Limb (tissue), 2 donors: ENCODE results near the gene CYBB.
A peak's percentile ranks its signal among the peaks of the same experiment; 100 is the strongest.

Experiments used
- DNase-seq, 2 donors: peaks; one replicate each; pipeline ENCODE4 v3.0.0-alpha.2; 2016; ENCODE audit errors: extremely low spot score in 2 of 2

CYBB gene

GRCh38 chrX:37785569-37785968, 5.7 kb downstream of the CYBB start:
- no peak for DNase-seq

- no peak for DNase-seq
Measured at GRCh38 chrX:37786624-37787422, 7.0 kb downstream of the CYBB start.

- no peak for DNase-seq
Measured at GRCh38 chrX:37787423-37787869, 7.6 kb downstream of the CYBB start.

GRCh38 chrX:37796310-37796709, 16.5 kb downstream of the CYBB start:
- no peak for DNase-seq

DNA sequence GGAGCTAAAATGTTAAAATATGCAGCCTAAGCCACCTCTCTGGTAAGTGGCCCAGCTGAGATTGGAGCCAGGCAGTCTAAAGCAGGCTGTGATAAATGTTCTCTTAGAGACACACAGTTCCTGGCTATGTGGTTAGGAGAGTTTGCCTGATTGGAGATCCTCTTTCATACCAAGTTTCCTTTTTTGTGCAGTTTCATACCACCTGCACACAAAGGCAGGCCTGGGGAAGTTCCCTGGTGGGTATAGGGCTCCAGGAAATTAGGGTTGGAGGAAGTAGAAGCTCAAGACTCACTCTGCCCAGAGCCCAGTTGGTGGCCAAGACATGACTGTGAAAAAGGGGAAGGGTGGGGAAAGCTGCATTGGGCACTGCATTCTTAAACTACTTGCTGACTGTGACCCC, 16.9 kb downstream of the CYBB start:
- no peak for DNase-seq

GRCh38 chrX:37799936-37800335, 20.1 kb downstream of the CYBB start:
- no peak for DNase-seq

DNA sequence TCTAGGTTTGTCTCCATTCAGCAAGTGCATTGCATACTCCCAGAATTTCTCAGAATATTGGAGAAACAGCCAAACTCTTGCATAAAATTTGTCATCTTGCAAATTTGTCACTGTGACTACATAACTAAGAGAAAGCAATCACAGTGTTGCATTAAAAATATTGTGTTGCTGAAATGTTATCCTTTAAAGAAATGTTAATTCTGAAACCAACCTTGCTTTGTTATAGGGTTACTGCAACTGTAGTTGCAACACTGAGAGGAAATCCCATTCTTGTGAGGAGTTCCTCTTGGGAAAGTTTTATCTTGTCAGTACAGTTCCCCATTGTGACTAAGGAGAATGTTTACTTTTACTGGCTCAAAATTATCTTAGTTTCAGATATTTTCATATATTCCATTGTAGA, 20.9 kb downstream of the CYBB start:
- no peak for DNase-seq

- no peak for DNase-seq
Measured at GRCh38 chrX:37802028-37802427, 22.2 kb downstream of the CYBB start.

GRCh38 chrX:37803057-37803456, 23.2 kb downstream of the CYBB start:
- no peak for DNase-seq

DNA sequence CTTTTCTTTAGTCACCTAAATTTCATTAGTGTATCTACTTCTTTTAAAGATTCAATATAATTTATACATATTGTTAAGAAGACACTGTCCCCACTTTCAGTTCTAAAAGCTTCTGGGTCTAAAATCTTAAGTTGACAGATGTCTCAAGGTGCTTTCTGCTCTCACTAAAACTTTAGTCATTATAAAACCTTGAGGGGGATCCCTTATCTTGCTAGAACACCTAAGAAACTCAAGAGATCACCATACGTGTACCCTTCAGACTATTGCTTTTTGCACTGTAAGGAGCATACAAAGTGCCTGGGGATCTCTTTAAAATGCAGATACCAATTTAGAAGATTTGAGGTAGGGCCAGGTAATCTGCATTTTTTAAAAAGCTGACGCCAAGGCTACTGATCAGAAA, 30.1 kb downstream of the CYBB start:
- DNase-seq: no peak

DNA sequence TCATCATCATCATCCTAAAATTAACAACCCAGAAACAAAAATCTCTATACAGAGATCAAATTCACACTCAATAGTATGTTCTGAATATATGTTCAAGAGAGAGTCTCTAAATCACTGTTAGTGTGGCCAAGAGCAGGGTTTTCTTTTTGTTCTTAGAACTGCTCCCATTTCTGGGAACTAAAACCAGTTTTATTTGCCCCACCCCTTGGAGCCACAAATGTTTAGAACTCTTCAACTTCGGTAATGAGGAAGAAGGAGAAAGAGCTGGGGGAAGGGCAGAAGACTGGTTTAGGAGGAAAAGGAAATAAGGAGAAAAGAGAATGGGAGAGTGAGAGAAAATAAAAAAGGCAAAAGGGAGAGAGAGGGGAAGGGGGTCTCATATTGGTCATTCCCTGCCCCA, 32.3 kb downstream of the CYBB start:
- DNase-seq: no peak

DNA sequence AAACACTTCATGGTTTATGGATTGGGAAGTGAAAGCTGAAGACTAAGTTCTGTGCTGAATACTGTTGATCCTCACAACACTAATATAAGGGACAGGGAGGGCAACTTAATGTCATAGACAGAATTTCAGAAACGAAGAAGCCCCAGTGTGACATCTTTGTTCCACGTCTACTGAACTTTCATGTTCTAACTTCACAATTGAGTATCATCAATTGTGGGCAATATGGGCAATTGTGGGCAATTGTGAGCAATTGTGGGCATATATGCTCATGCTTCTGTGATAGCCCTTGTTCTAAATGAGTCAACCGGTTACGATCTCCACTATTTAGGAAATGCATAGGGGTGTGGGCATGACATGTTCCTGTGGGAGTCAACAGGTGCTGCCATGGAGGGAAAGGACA, 33.7 kb downstream of the CYBB start:
- no peak for DNase-seq

DNA sequence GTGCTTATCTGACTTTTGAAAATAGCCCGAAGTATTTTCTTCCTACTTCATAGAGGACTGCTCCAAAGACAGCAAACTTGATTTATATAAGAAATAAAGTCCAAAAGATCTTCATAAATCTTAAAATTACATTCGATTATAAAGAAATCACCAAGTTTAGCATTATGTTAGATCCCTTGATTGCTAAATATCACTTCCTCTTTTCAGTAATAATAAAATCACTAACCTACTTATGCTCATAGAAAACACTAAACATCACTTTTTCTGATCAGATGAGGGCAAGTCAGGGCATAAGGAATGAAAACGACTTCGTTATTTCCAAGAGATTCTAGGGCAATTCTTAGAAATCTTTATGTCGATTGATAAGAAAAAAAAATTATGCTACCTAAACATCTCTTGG, 35.5 kb downstream of the CYBB start:
- no peak for DNase-seq

DNA sequence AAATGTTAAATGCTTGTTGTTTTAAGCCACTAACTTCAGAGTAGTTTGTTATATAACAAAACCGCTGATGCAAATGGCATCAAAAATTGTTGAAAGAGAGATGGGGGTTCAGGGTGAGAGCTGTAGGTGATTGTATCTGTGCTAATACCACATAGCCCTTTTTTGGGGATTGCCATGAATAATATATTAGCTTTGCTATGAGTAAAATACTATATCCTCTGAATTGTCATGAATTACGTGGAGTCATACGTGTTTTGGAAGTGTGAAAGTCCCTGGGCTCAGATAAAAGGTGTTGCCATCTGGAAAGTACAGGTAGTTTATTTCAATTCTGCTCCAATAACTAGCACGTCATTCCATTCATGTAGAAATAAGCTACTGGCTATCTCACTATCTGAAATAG, 36.9 kb downstream of the CYBB start:
- DNase-seq: no peak

DNA sequence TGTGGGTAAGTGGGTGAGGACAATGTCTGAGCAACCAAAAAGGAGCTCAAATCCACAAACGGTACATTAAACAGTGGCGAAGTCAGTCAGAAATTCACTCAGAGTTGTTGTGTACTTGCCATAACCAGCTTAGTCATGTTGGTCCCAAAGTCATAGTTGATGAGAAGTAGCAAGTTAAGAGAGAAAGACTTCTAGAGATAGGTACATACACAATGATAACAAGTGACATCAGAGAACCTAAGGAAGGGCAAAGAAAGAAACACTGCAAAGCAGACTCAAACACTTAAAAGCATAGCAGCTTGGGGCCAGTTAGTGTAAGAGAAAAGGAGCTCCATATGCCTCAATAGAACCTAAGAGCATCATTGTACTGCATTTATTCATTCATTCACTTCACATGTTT, 37.3 kb downstream of the CYBB start:
- no peak for DNase-seq

DNA sequence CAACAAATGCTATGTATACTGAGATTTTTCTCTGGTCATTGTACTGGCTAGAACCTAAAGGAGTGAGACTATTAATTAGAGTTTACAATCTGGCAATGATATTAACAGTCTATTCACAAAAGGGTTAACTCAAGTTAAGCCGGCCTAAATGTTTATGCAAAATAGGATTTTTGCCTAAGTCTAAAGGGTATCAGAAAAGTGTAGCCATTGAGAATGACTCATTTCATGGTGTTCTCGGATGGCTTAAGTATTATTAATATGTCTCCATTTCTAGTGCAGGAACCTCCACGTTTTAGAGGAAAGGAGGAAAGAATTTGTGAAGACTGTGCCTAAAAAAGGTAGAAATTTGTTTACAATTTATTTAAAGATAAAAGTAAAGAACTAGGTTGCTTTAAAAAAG, 37.7 kb downstream of the CYBB start:
- DNase-seq: no peak

DNA sequence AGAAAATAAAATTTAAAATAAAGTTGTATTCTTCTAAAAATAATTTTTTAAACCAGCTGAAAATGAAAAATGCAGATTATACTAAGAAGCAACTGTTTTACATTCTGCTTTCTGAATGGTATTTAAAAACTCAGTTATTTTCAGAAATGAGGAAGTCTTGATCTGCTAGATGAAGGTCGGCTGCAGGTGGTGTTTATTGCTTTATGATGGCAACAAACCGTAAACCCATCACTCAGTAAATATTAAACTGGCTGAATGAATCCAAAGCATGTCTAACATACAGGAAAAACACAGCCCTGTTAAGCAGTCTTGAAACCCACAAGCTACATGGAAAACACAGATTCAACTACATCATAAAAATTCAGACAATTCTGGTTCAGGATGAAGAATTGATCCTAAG, 38.2 kb downstream of the CYBB start:
- DNase-seq: no peak

GRCh38 chrX:37820646-37821045, 40.8 kb downstream of the CYBB start:
- no peak for DNase-seq

GRCh38 chrX:37824491-37825214, 44.8 kb downstream of the CYBB start:
- DNase-seq: no peak

- peak; percentile 16 to 29 for DNase-seq
Measured at GRCh38 chrX:37825215-37825842, 45.5 kb downstream of the CYBB start.

GRCh38 chrX:37829721-37830120, 49.9 kb downstream of the CYBB start:
- no peak for DNase-seq

DNA sequence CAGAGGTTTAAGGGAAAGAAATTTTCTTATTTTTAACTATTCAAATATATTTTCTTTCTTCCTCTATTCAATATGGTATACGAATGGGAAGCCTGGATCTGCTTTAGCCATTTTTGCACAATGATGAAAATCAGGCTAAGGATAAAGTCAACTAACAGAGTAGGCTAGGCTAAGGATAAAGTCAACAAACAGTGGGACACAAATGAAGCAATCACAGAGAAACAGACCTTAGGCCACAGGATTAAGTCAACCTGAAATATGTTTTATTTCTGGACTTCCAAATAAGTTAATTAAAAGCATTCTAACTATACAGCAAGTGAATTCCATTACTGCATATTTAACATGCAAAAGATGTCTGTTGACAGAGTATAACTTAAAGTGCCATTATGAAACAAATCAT, 50.5 kb downstream of the CYBB start:
- no peak for DNase-seq

DNA sequence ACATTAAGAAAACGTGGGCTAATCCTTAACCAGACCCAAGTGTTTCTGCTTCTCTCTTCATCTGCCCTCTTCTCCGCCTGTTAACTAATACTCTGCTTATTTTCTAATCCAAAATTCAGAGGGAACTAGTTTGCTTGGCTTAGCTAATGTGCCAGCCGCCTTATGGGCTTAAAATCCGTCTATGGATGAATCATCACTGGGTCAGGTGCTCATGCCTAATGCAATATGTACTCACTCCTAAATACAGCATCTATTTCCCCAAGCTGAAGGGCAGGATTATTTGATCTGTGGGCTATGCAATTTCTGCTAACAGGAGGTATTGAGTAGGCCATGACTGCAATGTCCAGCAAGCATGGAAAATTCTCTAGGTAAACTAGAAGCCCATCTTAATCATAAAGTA, 55.1 kb downstream of the CYBB start:
- DNase-seq: no peak
